KMS-11 (cell line): ENCODE results near the gene EIF4G1.
"Not testable (repeated sequence)": the region's sequence is repeated elsewhere in the genome, so short reads cannot be mapped to it uniquely, and the experiment has no call there.

ENCODE experiments used
- H2AFZ ChIP-seq: fragments of 200-600 bp; sonication (generic); 2 replicates; pipeline ENCODE4 v1.6.1; 2016; ENCODE audit warnings: antibody characterized with exemption, mixed run types, low read depth
- H3K27ac ChIP-seq: fragments of 200-600 bp; sonication (generic); 2 replicates; pipeline ENCODE4 v1.6.1; 2016; ENCODE audit warnings: mild to moderate bottlenecking, mixed run types
- H3K27me3 ChIP-seq: fragments of 200-600 bp; sonication (generic); 2 replicates; pipeline ENCODE4 v1.6.1; 2017; ENCODE audit warnings: mild to moderate bottlenecking, low read depth, mixed run types, moderate library complexity; ENCODE audit not compliant: insufficient read depth
- H3K36me3 ChIP-seq: fragments of 200-600 bp; sonication (generic); 2 replicates; pipeline ENCODE4 v1.6.1; 2017; ENCODE audit warnings: mild to moderate bottlenecking, mixed run types; ENCODE audit not compliant: insufficient read depth
- H3K4me1 ChIP-seq: fragments of 200-600 bp; sonication (generic); 2 replicates; pipeline ENCODE4 v1.6.1; 2016; ENCODE audit warnings: mild to moderate bottlenecking, low read depth, mixed run types; ENCODE audit not compliant: poor library complexity, severe bottlenecking
- H3K4me2 ChIP-seq: fragments of 200-600 bp; sonication (generic); 2 replicates; pipeline ENCODE4 v1.7.0; 2016; ENCODE audit warnings: mild to moderate bottlenecking, mixed run types
- H3K4me3 ChIP-seq: fragments of 200-600 bp; sonication (generic); IDR thresholded peaks from 2 replicates; pipeline ENCODE4 v1.6.1; 2017; ENCODE audit warnings: low read depth, low read length, mixed read lengths; ENCODE audit not compliant: insufficient read depth
- H3K79me2 ChIP-seq: fragments of 200-600 bp; sonication (generic); 2 replicates; pipeline ENCODE4 v1.6.1; 2016; ENCODE audit warnings: low read depth, mixed run types; ENCODE audit not compliant: insufficient read depth
- H3K9ac ChIP-seq: fragments of 200-600 bp; sonication (generic); 2 replicates; pipeline ENCODE4 v1.6.1; 2016; ENCODE audit warnings: mild to moderate bottlenecking, mixed run types
- H4K20me1 ChIP-seq: fragments of 200-600 bp; sonication (generic); 2 replicates; pipeline ENCODE4 v1.6.1; 2016; ENCODE audit warnings: mild to moderate bottlenecking, mixed run types; ENCODE audit not compliant: insufficient read depth
- TF ChIP-seq, protein P1 (sequence below): fragments of 200-600 bp; sonication (generic); conservative IDR thresholded peaks from 2 replicates; pipeline ENCODE4 v1.6.1; 2017; ENCODE audit warnings: low read depth, mild to moderate bottlenecking, antibody characterized with exemption, low read length, moderate library complexity, mixed read lengths

The EIF4G1 gene

GRCh38 chr3:184337981-184338380 is 23.6 kb downstream of the EIF4G1 start:
- Histone ChIP-seq H3K36me3 (peaks cover 6% of the 10 kb centered on the region; the same call in 1 of the 2 replicates), H3K27me3 (no peaks in the 10 kb centered on the region), H3K4me1 (peaks cover 3% of the 10 kb centered on the region), H4K20me1 (no peaks in the 10 kb centered on the region), H3K9ac (no peak overlapping the region), H3K79me2 (no peaks in the 10 kb centered on the region), H2AFZ (no peak overlapping the region), H3K27ac (no peak overlapping the region), H3K4me2 (no peak overlapping the region), H3K4me3 (no peak overlapping the region)
- TF ChIP-seq, protein P1, sequence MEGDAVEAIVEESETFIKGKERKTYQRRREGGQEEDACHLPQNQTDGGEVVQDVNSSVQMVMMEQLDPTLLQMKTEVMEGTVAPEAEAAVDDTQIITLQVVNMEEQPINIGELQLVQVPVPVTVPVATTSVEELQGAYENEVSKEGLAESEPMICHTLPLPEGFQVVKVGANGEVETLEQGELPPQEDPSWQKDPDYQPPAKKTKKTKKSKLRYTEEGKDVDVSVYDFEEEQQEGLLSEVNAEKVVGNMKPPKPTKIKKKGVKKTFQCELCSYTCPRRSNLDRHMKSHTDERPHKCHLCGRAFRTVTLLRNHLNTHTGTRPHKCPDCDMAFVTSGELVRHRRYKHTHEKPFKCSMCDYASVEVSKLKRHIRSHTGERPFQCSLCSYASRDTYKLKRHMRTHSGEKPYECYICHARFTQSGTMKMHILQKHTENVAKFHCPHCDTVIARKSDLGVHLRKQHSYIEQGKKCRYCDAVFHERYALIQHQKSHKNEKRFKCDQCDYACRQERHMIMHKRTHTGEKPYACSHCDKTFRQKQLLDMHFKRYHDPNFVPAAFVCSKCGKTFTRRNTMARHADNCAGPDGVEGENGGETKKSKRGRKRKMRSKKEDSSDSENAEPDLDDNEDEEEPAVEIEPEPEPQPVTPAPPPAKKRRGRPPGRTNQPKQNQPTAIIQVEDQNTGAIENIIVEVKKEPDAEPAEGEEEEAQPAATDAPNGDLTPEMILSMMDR: no peak

DNA sequence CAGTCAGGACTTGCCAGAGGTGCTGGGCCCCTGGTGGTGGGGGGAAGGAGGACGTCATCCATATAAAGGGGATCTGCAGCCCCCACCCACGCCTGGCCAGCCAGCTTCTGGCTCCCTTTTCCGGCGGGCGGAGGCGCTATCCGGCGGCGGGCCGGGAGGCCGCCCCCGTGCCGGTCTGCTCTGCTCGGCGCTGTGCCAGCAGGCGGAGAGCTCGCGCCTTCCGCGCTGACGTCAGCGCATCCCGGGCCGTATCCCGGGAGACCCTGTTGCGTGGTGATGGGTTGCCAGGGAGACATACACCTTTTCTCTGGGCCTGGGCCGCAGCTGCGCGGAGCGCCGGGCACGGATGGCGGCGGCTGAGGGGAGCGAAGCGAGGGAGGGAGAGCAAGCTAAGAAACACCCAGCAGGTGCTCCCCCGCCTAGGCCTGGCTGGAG is 24.1 kb downstream of the EIF4G1 start:
- Histone ChIP-seq H3K4me1 (peaks cover 3% of the 10 kb centered on the region), H3K79me2 (no peaks in the 10 kb centered on the region), H3K4me3 (no peak overlapping the region), H2AFZ (no peak overlapping the region), H4K20me1 (no peaks in the 10 kb centered on the region), H3K9ac (no peak overlapping the region), H3K4me2 (no peak overlapping the region), H3K27me3 (no peaks in the 10 kb centered on the region), H3K27ac (no peak overlapping the region), H3K36me3 (peaks cover 6% of the 10 kb centered on the region; the same call in 1 of the 2 replicates)
- TF ChIP-seq, protein P1: no peak

- no peak overlapping the region for H3K27ac ChIP-seq
- H3K4me3 ChIP-seq: no peak overlapping the region
- no peaks in the 10 kb centered on the region for H3K27me3 ChIP-seq
- no peaks in the 10 kb centered on the region for H3K79me2 ChIP-seq
- no peak overlapping the region for H2AFZ ChIP-seq
- TF ChIP-seq, protein P1: no peak
- peaks cover 6% of the 10 kb centered on the region; the same call in 1 of the 2 replicates for H3K36me3 ChIP-seq
- H4K20me1 ChIP-seq: no peaks in the 10 kb centered on the region
- H3K4me1 ChIP-seq: peaks cover 3% of the 10 kb centered on the region
- H3K4me2 ChIP-seq: no peak overlapping the region
- H3K9ac ChIP-seq: no peak overlapping the region
Observed at GRCh38 chr3:184339001-184339400, 24.6 kb downstream of the EIF4G1 start.

DNA sequence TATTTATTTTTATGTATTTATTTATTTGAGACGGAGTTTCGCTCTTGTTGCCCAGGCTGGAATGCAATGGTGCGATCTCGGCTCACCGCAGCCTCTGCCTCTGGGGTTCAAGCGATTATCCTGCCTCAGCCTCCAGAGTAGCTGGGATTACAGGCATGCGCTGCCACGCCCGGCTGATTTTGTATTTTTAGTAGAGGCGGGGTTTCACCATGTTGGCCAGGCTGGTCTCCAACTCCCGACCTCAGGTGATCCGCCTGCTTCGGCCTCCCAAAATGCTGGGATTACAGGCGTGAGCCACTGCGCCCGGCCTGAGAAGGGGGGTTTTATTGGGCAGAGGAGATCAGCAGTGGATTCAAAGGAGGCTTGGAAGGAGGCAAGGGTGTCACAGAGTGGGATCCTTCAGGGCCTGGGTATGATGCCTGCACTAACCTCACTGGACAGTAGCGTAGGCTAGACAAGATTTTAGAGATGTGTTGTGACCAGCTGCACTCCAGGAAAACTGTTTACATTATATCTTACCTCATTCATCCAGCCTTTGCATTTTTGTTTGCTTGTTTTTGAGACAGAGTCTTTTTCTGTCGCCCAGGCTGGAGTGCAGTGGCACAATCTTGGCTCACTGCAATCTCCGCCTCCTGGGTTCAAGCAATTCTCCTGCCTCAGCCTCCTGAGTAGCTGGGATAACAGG is 25.2 kb downstream of the EIF4G1 start:
- H3K4me3 ChIP-seq, H3K4me1 ChIP-seq, H3K9ac ChIP-seq, H3K79me2 ChIP-seq, H3K27ac ChIP-seq, H3K27me3 ChIP-seq, H3K36me3 ChIP-seq, H4K20me1 ChIP-seq, H3K4me2 ChIP-seq, H2AFZ ChIP-seq: not testable (repeated sequence)

- H4K20me1 ChIP-seq: no peaks in the 10 kb centered on the region
- H3K4me1 ChIP-seq: peaks cover 7% of the 10 kb centered on the region
- H3K4me2 ChIP-seq: no peak overlapping the region
- no peak overlapping the region for H3K9ac ChIP-seq
- H3K4me3 ChIP-seq: no peak overlapping the region
- no peaks in the 10 kb centered on the region for H3K27me3 ChIP-seq
- H3K79me2 ChIP-seq: no peaks in the 10 kb centered on the region
- no peak overlapping the region for H2AFZ ChIP-seq
- no peak overlapping the region for H3K27ac ChIP-seq
- TF ChIP-seq, protein P1: no peak
- no peaks in the 10 kb centered on the region for H3K36me3 ChIP-seq
Observed at GRCh38 chr3:184341925-184342324, 27.5 kb downstream of the EIF4G1 start.
